Natural killer cell treated with Interleukin-12 subunit alpha and Interleukin-12 subunit beta and Interleukin-15 and Interleukin-18, amount 100 ng/mL, for 72 hours (primary cell): ENCODE data around the gene RPL18. TPM values are rescaled to one million over a fixed set of nuclear protein-coding genes. Genes with fewer than 3 reads are reported as not detected.

ENCODE experiments used
- ATAC-seq, 2 donors: fragments of 150-1000 bp; cut with Tn5 transposase in 1 of 2; sonication (Bioruptor Pico), chemical (Tn5 transposase) in 1 of 2; 2 replicates each; pipeline ENCODE4 v1.10.0; 2021
- DNase-seq: peaks from one replicate; pipeline ENCODE4 v3.0.0; 2022; ENCODE audit warnings: low spot score
- H3K27ac Mint-ChIP-seq, 2 donors: 1 replicate in 1 of 2; 2 replicates in 1 of 2; pipeline ENCODE4 v1.8.0; 2022; ENCODE audit warnings: mixed read lengths in 2 of 2, mild to moderate bottlenecking in 1 of 2, moderate library complexity in 1 of 2
- H3K27me3 Mint-ChIP-seq, 2 donors: 1 replicate in 1 of 2; 2 replicates in 1 of 2; pipeline ENCODE4 v1.8.0; 2022; ENCODE audit warnings: mixed read lengths in 2 of 2
- H3K36me3 Mint-ChIP-seq: one replicate; pipeline ENCODE4 v1.8.0; 2022; ENCODE audit warnings: mixed read lengths
- H3K4me1 Mint-ChIP-seq, 2 donors: 1 replicate in 1 of 2; 2 replicates in 1 of 2; pipeline ENCODE4 v1.8.0; 2022; ENCODE audit warnings: low read depth in 2 of 2, mixed read lengths in 2 of 2, mild to moderate bottlenecking in 1 of 2
- H3K4me3 Mint-ChIP-seq: one replicate; pipeline ENCODE4 v1.8.0; 2022; ENCODE audit warnings: mixed read lengths
- H3K9me3 Mint-ChIP-seq: 2 replicates; pipeline ENCODE4 v1.8.0; 2022; ENCODE audit warnings: mixed read lengths
- total RNA-seq, 2 donors: library from RNA; stranded (reverse); gene quantifications; one replicate each; pipeline ENCODE4 v1.2.3, GENCODE V29; 2022

RPL18 gene
- total RNA-seq, 2 donors from 2014 or later = 1,029 to 1,552 TPM

- DNase-seq = no peak
- Mint-ChIP-seq H3K27ac (no peak within 1 kb of the TSS), H3K9me3 (no peaks in the 10 kb centered on the region), H3K36me3 (no peaks in the 10 kb centered on the region), H3K4me3 (no peak within 1 kb of the TSS), H3K27me3 (no peaks in the 10 kb centered on the region), H3K4me1 (no peaks in the 10 kb centered on the region)
- ATAC-seq = peak in 1 of 2 donors; percentile 20
Observed at GRCh38 chr19:48606463-48607358, 12.3 kb downstream of the RPL18 start, which contains the start of gene SPACA4. TSS of gene SPACA4 (plus strand) at chr19:48606742. CDS start at chr19:48606979, 237 bp downstream.

- H3K27ac Mint-ChIP-seq = no peak overlapping the region
- DNase-seq (no peak), ATAC-seq (no peak)
- no peaks in the 10 kb centered on the region for H3K36me3 Mint-ChIP-seq
- H3K27me3 Mint-ChIP-seq = no peaks in the 10 kb centered on the region
- H3K4me1 Mint-ChIP-seq = no peaks in the 10 kb centered on the region
- H3K9me3 Mint-ChIP-seq = no peaks in the 10 kb centered on the region
- H3K4me3 Mint-ChIP-seq = no peak overlapping the region
Observed at GRCh38 chr19:48603850-48604249, 15.1 kb downstream of the RPL18 start.

DNA sequence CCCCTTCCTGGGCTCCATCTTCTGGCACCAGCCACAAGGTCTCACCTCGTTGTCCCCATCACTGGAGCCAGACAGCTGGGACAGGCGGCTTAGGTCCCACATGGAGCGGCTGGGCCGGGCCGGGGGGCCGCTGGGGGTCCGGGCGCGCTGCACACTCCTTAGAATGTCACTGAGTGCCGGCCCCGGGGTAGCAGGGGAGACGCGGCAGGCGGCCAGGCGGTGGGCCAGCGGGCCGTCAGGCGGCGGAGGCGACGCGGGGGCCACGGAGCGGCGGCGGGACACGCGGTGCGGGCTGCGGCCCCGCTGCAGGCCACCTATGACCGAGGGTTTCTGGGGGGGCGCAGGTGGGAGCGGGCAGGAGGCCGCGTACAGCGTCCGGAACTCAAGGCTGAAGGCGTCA lies 15.5 kb downstream of the RPL18 start:
- Mint-ChIP-seq H3K27ac (no peak overlapping the region), H3K36me3 (no peaks in the 10 kb centered on the region), H3K4me3 (no peak overlapping the region), H3K27me3 (peaks cover 0 to 4% of the 10 kb centered on the region in 2 donors), H3K4me1 (no peaks in the 10 kb centered on the region), H3K9me3 (no peaks in the 10 kb centered on the region)
- DNase-seq (no peak), ATAC-seq (no peak)

- H3K4me1 Mint-ChIP-seq = no peaks in the 10 kb centered on the region
- no peaks in the 10 kb centered on the region for H3K9me3 Mint-ChIP-seq
- DNase-seq (no peak), ATAC-seq (no peak)
- H3K4me3 Mint-ChIP-seq = no peak overlapping the region
- no peaks in the 10 kb centered on the region for H3K36me3 Mint-ChIP-seq
- H3K27ac Mint-ChIP-seq = no peak overlapping the region
- H3K27me3 Mint-ChIP-seq = peaks cover 0 to 4% of the 10 kb centered on the region in 2 donors
Observed at GRCh38 chr19:48603001-48603400, 16.0 kb downstream of the RPL18 start.

GRCh38 chr19:48600679-48601417 lies 18.1 kb downstream of the RPL18 start:
- H3K27me3 Mint-ChIP-seq = peaks cover 0 to 4% of the 10 kb centered on the region in 2 donors
- H3K4me3 Mint-ChIP-seq = no peak overlapping the region
- ATAC-seq (no peak), DNase-seq (no peak)
- no peaks in the 10 kb centered on the region for H3K9me3 Mint-ChIP-seq
- H3K27ac Mint-ChIP-seq = no peak overlapping the region
- H3K36me3 Mint-ChIP-seq = no peaks in the 10 kb centered on the region
- no peaks in the 10 kb centered on the region for H3K4me1 Mint-ChIP-seq

- no peak overlapping the region for H3K27ac Mint-ChIP-seq
- no peaks in the 10 kb centered on the region for H3K4me1 Mint-ChIP-seq
- DNase-seq (no peak), ATAC-seq (no peak)
- H3K27me3 Mint-ChIP-seq = peaks cover 0 to 4% of the 10 kb centered on the region in 2 donors
- no peaks in the 10 kb centered on the region for H3K9me3 Mint-ChIP-seq
- H3K4me3 Mint-ChIP-seq = no peak overlapping the region
- no peaks in the 10 kb centered on the region for H3K36me3 Mint-ChIP-seq
Observed at GRCh38 chr19:48598996-48599700, 19.8 kb downstream of the RPL18 start.

- H3K4me3 Mint-ChIP-seq = peak overlapping the region; percentile 36
- DNase-seq (no peak), ATAC-seq (peak; percentile 56 to 76)
- H3K36me3 Mint-ChIP-seq = no peaks in the 10 kb centered on the region
- H3K27me3 Mint-ChIP-seq = peaks cover 0 to 4% of the 10 kb centered on the region in 2 donors
- H3K9me3 Mint-ChIP-seq = no peaks in the 10 kb centered on the region
- no peaks in the 10 kb centered on the region for H3K4me1 Mint-ChIP-seq
- H3K27ac Mint-ChIP-seq = peak overlapping the region in 1 of 2 donors; percentile 53
Observed at GRCh38 chr19:48596679-48597465, 22.1 kb downstream of the RPL18 start.

DNA sequence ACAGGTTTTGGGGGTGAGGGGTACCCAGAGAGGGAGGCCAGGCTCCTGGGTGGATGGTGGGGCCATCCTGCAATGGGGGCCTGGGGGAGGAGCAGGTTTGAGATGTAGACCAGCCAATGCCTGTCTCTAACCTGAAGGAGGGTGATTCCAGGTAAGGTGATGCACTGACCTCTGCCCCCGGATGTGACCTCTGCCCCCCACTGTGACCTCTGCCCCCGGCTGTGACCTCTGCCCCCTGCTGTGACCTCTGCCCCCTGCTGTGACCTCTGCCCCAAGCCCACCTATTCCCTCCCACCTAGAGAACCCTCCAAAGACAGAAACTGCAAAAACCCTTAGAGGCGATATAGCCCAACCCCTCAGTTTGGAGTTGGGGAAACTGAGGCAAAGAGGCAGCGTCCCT lies 22.7 kb downstream of the RPL18 start:
- Mint-ChIP-seq H3K27ac (no peak overlapping the region), H3K27me3 (peaks cover 0 to 4% of the 10 kb centered on the region in 2 donors), H3K4me1 (no peaks in the 10 kb centered on the region), H3K4me3 (no peak overlapping the region), H3K36me3 (no peaks in the 10 kb centered on the region), H3K9me3 (no peaks in the 10 kb centered on the region)
- ATAC-seq = no peak
- no peak for DNase-seq

DNA sequence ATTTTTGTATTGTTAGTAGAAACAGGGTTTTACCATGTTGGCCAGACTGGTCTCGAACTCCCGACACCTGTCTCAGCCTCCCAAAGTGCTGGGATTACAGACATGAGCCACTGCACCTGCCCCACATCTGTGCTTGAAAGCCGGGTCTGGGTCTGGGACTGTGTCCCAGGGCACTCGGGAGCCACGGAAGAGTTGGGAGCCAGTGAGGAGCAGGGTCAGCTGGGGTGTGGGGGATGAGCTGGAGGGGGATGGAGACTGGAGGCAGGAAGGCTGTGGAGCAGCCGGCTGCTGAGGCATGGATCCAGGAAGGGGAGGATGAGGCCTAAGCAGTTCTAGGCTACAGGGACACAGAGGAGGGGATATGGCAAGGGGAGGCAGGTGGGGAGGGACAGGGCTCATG lies 23.1 kb downstream of the RPL18 start:
- H3K27ac Mint-ChIP-seq = no peak overlapping the region
- ATAC-seq (no peak), DNase-seq (no peak)

GRCh38 chr19:48595171-48595570 lies 23.8 kb downstream of the RPL18 start:
- no peak overlapping the region for H3K27ac Mint-ChIP-seq
- no peaks in the 10 kb centered on the region for H3K9me3 Mint-ChIP-seq
- no peak for ATAC-seq
- peak overlapping the region; percentile 33 for H3K4me3 Mint-ChIP-seq
- H3K27me3 Mint-ChIP-seq = peaks cover 0 to 4% of the 10 kb centered on the region in 2 donors
- no peaks in the 10 kb centered on the region for H3K4me1 Mint-ChIP-seq
- no peak for DNase-seq
- no peaks in the 10 kb centered on the region for H3K36me3 Mint-ChIP-seq

More for the DNA sequence above, 23.1 kb downstream of the RPL18 start:
- Mint-ChIP-seq H3K27me3 (peaks cover 0 to 4% of the 10 kb centered on the region in 2 donors), H3K9me3 (no peaks in the 10 kb centered on the region), H3K4me3 (no peak overlapping the region), H3K4me1 (no peaks in the 10 kb centered on the region), H3K36me3 (no peaks in the 10 kb centered on the region)

GRCh38 chr19:48591021-48591420 lies 28.0 kb downstream of the RPL18 start:
- no peak overlapping the region for H3K4me3 Mint-ChIP-seq
- no peak for DNase-seq
- H3K27me3 Mint-ChIP-seq = peaks cover 0 to 5% of the 10 kb centered on the region in 2 donors
- peaks cover 9 to 10% of the 10 kb centered on the region in 2 donors for H3K4me1 Mint-ChIP-seq
- no peaks in the 10 kb centered on the region for H3K36me3 Mint-ChIP-seq
- no peaks in the 10 kb centered on the region for H3K9me3 Mint-ChIP-seq
- ATAC-seq = no peak
- H3K27ac Mint-ChIP-seq = no peak overlapping the region

- H3K9me3 Mint-ChIP-seq = no peaks in the 10 kb centered on the region
- peak overlapping the region; percentile 61 for H3K4me3 Mint-ChIP-seq
- H3K36me3 Mint-ChIP-seq = no peaks in the 10 kb centered on the region
- H3K27me3 Mint-ChIP-seq = peaks cover 0 to 9% of the 10 kb centered on the region in 2 donors
- peaks cover 9 to 15% of the 10 kb centered on the region in 2 donors for H3K4me1 Mint-ChIP-seq
- peak overlapping the region in 1 of 2 donors; percentile 52 for H3K27ac Mint-ChIP-seq
- DNase-seq = peak; percentile 90
- peak; percentile 87 to 91 for ATAC-seq
Observed at GRCh38 chr19:48588670-48589401, 30.1 kb downstream of the RPL18 start.
